Forelimb muscle (tissue), 1 donor: ENCODE data around the gene ACTRT2. TPM values are rescaled to one million over a fixed set of nuclear protein-coding genes. Genes with fewer than 3 reads are reported as not detected.

Source experiments
- DNase-seq: peaks from one replicate; pipeline ENCODE4 v3.0.0-alpha.2; 2013; ENCODE audit warnings: low read depth
- polyA plus RNA-seq: library from polyadenylated mRNA; unstranded; fragments of 120-200 nt; gene quantifications from one replicate; pipeline ENCODE4 v1.2.1, GENCODE V29; 2013; ENCODE audit not compliant: insufficient read length

Gene ACTRT2
- polyA plus RNA-seq: not detected

GRCh38 chr1:3021233-3021671 is at the start of gene ACTRT2:
ACTRT2 (plus strand) TSS chr1:3021467; CDS start chr1:3021687, 220 bp downstream.
- no peak for DNase-seq

DNA sequence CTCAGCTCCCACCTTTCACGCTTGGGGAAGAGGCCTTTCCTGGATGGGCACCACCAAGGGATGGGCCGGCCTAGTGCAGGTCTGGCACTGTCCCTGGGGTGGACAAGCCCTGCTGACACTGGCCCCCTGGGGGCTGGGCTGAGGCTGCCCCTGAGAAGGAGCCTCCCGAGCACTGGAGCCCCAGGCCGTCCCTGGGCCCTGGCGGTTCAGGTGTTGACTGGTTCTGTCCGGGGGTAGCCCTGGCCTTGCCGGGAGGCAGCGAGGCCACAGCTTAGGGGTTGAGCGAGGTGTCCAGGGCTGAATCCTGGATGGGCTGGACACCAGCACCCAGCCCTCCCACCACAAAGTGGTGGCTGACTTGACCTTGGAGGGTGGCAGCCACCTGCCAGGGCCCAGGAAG is 49.7 kb upstream of the ACTRT2 start:
- no peak for DNase-seq

DNA sequence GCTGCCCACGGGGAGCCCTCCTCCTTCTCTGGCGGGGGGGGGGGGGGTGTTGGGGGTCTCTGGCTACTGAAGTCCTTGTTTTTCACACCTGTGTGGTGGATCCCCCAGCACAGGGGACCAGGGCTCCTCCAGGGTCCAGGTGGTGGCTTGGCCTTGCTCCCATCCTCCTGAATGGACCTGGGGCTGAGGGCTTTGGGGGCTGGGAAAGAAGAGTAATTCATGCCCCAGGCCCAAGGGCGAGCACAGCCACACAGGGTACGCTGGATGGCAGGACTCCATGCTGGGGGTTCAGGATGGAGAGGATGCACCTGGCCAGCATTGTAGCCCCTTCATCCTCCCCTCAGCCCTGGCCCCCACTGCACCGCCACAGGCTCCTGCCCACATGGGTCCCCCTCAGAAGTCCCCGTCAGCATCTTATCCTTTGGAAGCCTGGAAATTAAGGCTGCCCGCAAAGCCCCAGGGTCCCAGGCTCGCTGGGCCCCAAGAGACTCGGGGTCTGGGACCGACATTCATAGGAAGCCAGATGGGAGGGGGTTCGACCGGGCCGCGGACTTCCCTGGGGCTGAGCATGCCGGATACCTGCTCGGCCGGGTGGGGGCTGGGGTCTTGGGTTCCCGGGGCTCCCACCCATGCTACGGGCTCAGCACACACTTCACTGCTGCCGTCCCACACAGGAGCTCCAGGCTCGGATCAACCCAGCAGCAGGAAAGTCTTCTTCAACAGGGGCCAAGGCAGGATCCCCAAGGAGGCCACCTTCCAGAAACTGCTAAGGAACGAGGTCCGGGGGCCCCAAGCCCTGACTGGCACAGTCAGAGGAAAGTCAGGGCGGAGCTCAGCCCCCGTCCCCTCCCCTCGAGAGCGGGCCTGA is 49.0 kb upstream of the ACTRT2 start:
- DNase-seq: no peak

DNA sequence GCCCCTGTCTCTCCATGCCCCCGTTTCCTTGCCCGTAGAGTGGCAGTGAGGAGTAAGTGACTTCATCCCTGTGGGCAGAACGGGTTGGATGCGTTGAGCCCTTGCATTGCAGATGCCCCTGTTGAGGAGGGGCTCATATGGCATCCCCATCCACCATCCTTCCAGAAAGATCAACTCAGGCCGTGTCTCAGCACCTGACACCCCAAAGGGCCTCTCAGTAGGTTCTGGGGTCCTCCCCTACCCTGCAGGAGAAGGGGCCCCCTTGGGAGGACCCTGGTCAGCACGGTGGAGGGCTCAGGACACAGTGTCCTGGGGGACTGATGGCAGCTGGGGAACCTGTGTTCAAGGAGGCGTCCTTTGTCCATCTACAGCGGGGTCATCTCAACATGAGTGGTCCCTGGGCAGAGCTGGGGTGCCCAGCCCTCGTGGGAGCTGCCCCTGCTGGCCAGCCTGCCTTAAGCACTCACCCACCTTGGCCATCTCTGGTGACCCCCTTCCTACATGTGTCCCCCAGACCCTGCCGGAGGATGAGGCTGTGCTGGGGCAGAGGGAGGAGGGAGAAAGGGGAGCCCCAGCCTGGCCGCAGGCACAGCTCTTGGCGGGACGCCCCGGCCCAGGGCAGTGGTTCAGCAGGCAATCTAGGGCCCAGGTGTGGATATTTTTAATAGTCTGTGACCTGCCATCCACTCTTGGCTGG is 48.2 kb upstream of the ACTRT2 start:
- no peak for DNase-seq

DNA sequence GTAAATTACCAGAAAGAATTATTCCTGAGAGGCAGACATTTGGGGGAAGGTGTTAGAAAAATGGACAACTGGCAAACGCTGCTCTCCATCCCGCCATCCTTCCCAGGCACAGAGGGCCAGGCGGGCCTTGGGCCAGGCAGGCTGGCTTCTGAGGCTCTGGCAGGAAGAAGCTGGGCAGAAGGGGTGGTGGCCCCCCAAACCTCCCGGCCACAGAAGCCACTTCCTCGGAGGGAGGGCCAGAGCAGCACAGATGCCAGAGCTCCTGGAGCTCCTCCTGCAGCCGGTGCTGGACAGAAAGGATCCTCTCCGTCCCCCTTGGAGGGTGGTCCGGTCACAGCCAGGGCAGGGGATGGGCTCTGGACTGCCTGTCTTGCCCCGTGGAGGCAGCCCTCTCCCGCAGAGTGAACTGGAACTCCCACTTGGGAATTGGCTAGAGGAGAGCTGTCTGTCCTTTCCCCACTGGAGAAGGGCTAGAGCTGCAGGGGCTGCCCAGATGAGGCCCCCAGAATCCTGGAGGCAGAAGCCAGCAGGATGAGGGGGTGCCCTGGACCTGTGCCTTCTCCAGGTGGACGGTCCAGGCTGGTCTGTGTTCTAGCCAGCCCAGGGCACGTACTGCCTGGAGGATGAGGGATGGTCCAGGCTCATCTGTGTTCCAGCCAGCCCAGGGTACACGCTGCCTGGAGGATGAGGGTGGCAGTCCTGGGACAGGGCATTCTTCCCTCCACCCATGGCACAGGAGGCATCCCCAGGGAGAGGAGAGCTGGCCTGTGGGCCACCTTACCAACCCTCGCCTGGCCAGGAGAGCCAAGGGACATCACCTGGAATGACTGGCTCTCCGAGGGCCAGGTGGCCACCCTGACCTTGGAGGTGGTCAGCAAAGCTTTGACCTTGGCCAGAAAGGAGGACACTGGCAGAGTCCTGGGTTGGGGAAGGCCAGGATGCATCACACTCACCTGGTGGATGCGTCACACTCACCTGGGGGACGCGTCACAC is 47.4 kb upstream of the ACTRT2 start:
- DNase-seq: no peak

DNA sequence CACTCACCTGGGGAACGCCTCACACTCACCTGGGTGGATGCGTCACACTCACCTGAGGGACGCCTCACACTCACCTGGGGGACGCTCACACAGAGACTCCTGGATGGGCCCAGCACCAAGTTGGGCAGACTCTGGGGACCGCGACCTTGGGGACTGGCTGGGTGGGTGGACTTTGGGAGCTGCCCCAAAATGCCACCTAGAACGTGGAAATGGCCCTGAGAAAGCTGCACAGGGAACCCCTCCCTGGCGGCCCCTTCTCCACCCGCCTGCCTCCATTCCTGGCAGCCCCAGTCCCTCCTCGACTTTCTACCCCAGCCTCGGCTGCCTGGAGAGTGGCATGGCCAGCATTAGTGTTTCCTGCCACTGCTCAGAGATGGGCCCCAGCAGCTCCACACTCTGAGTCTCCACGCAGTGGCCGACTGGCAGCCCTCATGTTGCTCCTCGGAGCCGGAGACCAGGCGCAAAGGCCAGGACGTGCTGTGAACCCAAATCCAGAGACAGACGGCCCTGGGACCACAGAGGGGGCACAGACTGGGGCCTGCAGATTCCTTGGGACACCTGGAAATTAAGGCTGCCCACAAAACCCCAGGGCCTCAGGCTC is 46.5 kb upstream of the ACTRT2 start:
- DNase-seq: no peak

- DNase-seq: no peak
Observed at GRCh38 chr1:2975466-2976179, 45.6 kb upstream of the ACTRT2 start.

GRCh38 chr1:2976180-2976562 is 45.1 kb upstream of the ACTRT2 start:
- no peak for DNase-seq

DNA sequence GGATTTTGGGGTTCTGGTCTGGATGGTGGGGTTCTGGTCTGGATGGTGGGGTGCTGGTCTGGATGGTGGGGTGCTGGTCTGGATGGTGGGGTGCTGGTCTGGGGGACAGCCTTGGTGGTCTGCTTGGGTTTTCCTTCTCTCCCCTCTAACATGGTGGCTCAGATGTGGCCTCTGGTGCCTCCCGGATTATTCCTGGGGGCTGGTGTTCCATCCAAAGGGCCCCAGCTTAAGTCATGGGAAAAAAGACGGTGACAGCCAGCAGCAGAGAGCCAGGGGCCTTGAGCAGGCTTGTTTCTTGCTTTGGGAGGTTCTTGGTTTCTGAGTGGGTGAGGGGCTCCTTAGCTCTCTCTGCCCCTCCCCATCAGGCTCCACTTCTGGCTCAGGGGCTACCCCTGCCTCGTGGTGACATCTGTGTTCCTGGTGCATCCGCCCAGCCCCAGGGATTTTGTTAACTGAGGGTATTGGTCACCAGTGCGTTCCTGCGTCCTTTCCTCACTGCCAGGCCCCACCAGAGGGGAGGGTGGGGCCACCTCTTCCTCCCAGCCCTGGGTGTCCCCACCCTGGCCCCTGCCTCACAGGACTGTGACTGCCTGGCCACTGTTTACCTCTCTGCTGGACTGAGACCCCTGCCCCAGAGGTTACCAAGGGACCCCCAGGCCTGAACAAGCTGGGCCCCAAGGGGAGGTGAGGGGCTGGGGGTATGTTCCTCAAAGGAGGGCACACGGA is 43.2 kb upstream of the ACTRT2 start:
- no peak for DNase-seq

- no peak for DNase-seq
Observed at GRCh38 chr1:2978691-2979190, 42.5 kb upstream of the ACTRT2 start.

DNA sequence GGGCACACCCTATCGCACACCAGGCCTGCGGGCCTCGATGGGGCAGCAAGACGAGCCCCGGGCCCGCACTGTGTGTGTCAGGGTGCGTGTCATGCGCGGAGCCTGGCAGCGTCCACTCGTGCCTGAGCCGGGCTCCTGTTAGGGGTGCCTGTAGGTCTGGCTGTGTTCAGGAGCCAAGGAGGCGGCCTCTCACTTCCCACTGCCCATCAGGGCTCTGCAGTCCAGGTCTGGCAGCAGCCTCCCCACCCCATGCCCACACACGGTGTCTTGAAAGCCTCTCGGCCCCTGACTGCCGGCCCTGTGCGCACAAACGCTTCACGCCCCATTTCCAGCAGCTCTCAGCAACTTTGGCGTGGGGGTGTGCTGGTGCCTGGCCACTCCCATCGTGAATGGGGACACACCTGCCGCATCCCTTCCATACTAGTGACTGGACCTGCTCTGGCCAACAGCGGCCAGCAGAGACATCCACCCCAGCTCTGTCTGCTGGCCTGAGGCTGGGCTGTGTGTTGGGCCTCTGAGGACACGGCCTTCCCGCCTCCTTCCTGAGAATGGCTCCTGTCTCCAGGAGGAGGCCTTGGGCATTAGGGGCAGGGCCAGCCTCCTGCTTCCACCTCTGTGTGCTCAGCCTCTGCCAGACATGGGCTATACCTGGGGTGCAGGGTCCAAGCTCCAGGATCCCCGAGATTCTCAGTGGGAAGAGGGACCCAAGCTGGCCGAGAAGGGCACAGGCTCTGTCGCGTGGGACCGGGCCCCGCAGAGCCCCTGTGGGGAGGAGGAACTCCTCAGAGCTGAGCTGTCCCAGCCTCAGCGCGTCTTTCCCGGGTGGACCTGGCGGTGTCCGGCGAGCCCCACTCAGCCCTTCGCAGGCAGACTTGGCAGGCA is 41.8 kb upstream of the ACTRT2 start:
- DNase-seq: no peak

GRCh38 chr1:2980073-2980791 is 41.0 kb upstream of the ACTRT2 start:
- DNase-seq: no peak

GRCh38 chr1:2980849-2981248 is 40.4 kb upstream of the ACTRT2 start:
- DNase-seq: no peak

DNA sequence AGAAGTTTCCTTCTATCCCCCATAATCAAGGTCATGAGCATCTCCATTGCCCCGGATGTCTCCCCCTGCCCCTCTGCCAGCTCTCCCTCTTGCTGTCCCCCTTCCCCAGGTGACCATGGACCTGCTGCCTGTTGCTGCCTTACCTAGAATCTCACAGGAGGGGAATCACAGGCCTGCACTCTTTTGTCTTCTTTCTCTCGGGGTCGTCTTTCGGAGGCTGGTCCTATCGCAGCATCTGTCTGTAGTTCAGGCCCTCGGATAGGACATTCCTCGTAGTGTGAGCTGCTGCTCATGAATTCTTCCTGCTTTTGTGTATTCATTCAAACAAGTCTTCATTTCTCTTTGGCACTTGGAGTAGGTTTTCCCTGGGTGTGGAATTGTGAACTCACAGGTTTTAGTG is 39.9 kb upstream of the ACTRT2 start:
- no peak for DNase-seq

DNA sequence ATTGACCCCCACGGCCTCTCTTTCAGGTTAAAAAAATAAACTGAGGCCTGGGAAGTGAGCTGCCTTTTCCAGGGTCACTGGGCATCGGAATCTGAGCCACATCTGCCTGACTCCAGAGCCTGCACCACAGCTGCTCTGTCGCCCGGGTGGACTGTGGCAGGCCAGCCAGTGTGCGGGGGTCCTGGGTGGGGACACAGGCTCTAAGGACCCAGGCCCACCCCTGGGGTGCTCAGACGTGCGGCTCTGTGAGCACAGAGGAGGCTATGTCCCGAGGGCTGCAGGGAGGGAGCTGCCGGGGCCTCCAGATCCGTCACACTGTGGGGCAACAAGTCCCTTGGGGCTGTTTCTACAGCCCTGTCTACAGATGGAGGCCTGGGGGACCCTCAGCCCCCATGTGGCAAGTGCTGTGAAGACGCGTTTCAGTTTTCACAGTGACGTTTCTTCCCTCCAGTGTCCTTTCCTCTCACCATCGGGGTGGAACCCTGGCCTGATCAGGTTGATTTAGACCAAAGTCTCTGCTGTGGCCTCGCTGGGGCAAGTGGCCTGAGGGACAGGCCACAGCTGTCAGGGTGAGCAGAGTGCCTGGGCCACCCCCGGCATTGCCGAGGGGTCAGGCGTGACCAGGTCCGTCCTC is 39.2 kb upstream of the ACTRT2 start:
- DNase-seq: no peak

GRCh38 chr1:2982615-2983318 is 38.5 kb upstream of the ACTRT2 start:
- DNase-seq: no peak

DNA sequence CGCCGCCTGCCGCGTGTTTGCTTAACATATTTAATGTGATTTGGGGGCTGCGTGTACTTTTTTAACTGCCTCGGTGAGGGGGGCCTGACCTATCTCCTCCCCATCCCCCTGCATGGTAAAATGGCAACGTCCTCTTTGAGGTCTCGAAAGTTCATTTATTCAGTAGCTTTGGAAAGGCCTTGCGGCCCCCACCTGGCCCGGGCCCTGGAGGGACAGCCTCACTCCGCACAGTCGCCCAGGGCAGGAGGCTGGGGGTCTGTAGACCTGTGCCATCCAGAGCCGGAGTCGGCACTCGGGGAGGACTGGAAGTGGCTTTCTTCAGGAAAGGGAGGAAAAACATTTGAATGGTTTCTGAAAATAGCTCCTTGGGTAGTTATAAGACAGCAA is 38.0 kb upstream of the ACTRT2 start:
- no peak for DNase-seq
